HG03439 (cell line): ENCODE data around the gene HRH3.

Experiments used
- ATAC-seq: cut with Tn5 transposase; IDR thresholded peaks from one replicate; pipeline ENCODE4 v1.9.1; 2021; ENCODE audit warnings: mild to moderate bottlenecking, moderate library complexity; ENCODE audit not compliant: unreplicated experiment

Gene HRH3

GRCh38 chr20:62201173-62202082, 18.6 kb downstream of the HRH3 start:
- no peak for ATAC-seq

- ATAC-seq: no peak
Measured at GRCh38 chr20:62200491-62201172, 19.4 kb downstream of the HRH3 start.

- ATAC-seq: no peak
Measured at GRCh38 chr20:62198931-62199330, 21.1 kb downstream of the HRH3 start.

- ATAC-seq: no peak
Measured at GRCh38 chr20:62198496-62198895, 21.6 kb downstream of the HRH3 start.

GRCh38 chr20:62197801-62198200, 22.3 kb downstream of the HRH3 start:
- no peak for ATAC-seq

- no peak for ATAC-seq
Measured at GRCh38 chr20:62197311-62197710, 22.8 kb downstream of the HRH3 start.

GRCh38 chr20:62196286-62196685, 23.8 kb downstream of the HRH3 start:
- ATAC-seq: no peak

- ATAC-seq: no peak
Measured at GRCh38 chr20:62195736-62196135, 24.3 kb downstream of the HRH3 start.

- no peak for ATAC-seq
Measured at GRCh38 chr20:62195075-62195405, 25.0 kb downstream of the HRH3 start.

GRCh38 chr20:62193079-62194025, 26.7 kb downstream of the HRH3 start:
- ATAC-seq: no peak

GRCh38 chr20:62192635-62193034, 27.4 kb downstream of the HRH3 start:
- no peak for ATAC-seq

GRCh38 chr20:62191781-62192559, 28.1 kb downstream of the HRH3 start:
- ATAC-seq: no peak

- no peak for ATAC-seq
Measured at GRCh38 chr20:62190639-62191411, 29.3 kb downstream of the HRH3 start.

GRCh38 chr20:62186887-62187866, 32.9 kb downstream of the HRH3 start:
- ATAC-seq: no peak

GRCh38 chr20:62186096-62186426, 34.0 kb downstream of the HRH3 start:
- no peak for ATAC-seq

GRCh38 chr20:62183426-62184142, 36.5 kb downstream of the HRH3 start:
- no peak for ATAC-seq

- ATAC-seq: peak; percentile 91
Measured at GRCh38 chr20:62182469-62183425, 37.3 kb downstream of the HRH3 start, which contains the start of gene MTG2. Gene MTG2, plus strand, starts transcription at chr20:62183028. Its CDS starts 10,393 bp downstream, at chr20:62193421.
